ENCODE data around the gene ACR. TPM values are rescaled to one million over a fixed set of nuclear protein-coding genes. Genes with fewer than 3 reads are reported as not detected.

Gene ACR
- total and polyA plus RNA-seq, 2 experiments from 2014 or later, result not detected

DNA sequence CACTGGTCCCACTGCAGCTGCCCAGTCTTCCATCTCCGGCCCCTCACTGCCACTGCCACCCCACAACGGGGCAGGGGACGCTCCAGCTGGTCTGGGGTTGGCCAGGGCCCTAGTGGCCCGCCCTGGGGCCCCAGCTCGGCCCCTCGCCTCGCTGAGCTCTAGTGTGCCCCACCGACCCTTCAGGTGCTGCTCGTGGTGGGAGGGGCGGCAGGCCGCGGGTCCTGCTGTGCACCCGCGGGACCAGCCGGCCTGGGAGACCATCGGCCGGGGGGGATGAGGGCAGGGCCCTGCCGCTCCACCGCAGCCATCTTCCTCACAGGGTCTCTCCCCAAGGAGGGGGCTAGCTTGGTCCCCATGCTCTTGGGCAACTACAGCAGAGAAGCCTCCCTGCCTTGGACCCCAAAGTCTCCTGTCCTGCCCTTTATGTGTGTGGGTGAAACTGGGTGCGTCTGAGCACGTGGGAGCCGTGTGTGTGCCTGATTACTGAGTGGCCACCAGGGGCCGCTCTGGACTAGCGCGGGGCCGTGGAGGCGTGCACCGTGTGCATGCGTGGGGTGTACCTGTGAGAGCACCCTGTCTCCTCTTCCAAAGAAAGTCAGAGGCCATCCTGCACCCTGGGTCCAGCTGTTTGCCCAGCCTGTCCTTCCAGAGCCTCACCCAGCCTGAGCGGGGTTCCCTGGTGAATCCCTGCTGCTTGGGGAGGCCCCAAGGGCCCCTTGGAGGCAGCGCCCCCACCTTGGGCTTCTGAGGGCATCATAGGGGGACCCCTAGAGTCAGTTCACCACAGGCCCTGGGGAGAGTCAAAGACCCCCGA lies 6.0 kb upstream of the ACR start:
- Mint-ChIP-seq H3K36me3 (ENCODE audit: low read depth) (no peaks in the 10 kb centered on the region; the same call in 2 of the 3 replicates), H3K27ac (no peak overlapping the region), H3K27me3 (ENCODE audit: insufficient read depth, low read depth, poor library complexity) (peaks cover 67% of the 10 kb centered on the region), H3K4me1 (peaks cover 6% of the 10 kb centered on the region), H3K4me3 (peak overlapping the region; percentile 54), H3K9me3 (no peaks in the 10 kb centered on the region; the same call in 2 of the 3 replicates)
- Histone ChIP-seq H3K4me3 (peak overlapping the region; percentile 40), H3F3A (replicated peaks; ENCODE audit: low read depth) (no peaks in the 10 kb centered on the region), H3K27me3 (ENCODE audit: insufficient read depth) (peaks cover 70% of the 10 kb centered on the region), H3K79me2 (replicated peaks; ENCODE audit: insufficient read depth) (no peaks in the 10 kb centered on the region), H3K36me3 (ENCODE audit: insufficient read depth) (no peaks in the 10 kb centered on the region), H4K20me1 (replicated peaks; ENCODE audit: insufficient read depth) (no peaks in the 10 kb centered on the region), H3K9me2 (ENCODE audit: insufficient read depth) (no peaks in the 10 kb centered on the region), H3K4me1 (ENCODE audit: insufficient read depth) (peaks cover 5% of the 10 kb centered on the region; the same call in 1 of the 2 replicates), H2AFZ (no peak overlapping the region), H3K27ac (ENCODE audit: low read depth) (no peak overlapping the region), H3K4me2 (peak overlapping the region; percentile 67)
- TF ChIP-seq, protein P1, sequence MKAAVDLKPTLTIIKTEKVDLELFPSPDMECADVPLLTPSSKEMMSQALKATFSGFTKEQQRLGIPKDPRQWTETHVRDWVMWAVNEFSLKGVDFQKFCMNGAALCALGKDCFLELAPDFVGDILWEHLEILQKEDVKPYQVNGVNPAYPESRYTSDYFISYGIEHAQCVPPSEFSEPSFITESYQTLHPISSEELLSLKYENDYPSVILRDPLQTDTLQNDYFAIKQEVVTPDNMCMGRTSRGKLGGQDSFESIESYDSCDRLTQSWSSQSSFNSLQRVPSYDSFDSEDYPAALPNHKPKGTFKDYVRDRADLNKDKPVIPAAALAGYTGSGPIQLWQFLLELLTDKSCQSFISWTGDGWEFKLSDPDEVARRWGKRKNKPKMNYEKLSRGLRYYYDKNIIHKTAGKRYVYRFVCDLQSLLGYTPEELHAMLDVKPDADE (IDR thresholded peaks at IDR 0.05), result no peak
- TF ChIP-seq, protein P2, sequence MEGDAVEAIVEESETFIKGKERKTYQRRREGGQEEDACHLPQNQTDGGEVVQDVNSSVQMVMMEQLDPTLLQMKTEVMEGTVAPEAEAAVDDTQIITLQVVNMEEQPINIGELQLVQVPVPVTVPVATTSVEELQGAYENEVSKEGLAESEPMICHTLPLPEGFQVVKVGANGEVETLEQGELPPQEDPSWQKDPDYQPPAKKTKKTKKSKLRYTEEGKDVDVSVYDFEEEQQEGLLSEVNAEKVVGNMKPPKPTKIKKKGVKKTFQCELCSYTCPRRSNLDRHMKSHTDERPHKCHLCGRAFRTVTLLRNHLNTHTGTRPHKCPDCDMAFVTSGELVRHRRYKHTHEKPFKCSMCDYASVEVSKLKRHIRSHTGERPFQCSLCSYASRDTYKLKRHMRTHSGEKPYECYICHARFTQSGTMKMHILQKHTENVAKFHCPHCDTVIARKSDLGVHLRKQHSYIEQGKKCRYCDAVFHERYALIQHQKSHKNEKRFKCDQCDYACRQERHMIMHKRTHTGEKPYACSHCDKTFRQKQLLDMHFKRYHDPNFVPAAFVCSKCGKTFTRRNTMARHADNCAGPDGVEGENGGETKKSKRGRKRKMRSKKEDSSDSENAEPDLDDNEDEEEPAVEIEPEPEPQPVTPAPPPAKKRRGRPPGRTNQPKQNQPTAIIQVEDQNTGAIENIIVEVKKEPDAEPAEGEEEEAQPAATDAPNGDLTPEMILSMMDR (conservative IDR thresholded peaks at IDR 0.05; ENCODE audit: low read depth in 2 of 2), result peak; percentile 71 to 78
- DNase-seq (ENCODE audit: low spot score) (peak; percentile 42), ATAC-seq (peak; percentile 59)

DNA sequence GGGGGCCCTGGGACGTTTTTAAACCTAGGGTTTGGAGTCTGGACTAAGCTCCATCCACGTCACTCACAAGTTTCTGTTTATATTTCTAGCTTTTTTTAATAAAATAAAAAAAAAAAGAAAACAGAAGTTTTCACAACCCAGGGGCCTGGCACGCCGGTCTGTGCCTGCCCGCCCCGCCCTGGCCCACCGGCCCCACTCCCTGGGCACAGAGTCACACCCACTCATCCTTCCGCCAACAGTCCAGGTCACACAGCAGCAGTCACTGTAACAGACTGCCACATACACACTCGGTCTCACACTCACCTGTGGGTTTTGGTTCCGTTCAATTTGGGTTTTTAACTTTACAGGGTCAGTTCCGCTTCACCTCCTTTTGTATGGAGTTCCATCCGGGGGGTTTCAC lies 5.3 kb upstream of the ACR start:
- Mint-ChIP-seq H3K4me1 (peaks cover 6% of the 10 kb centered on the region), H3K27ac (no peak overlapping the region), H3K4me3 (no peak overlapping the region; the same call in 2 of the 3 replicates), H3K36me3 (ENCODE audit: low read depth) (no peaks in the 10 kb centered on the region), H3K9me3 (no peaks in the 10 kb centered on the region; the same call in 2 of the 3 replicates), H3K27me3 (ENCODE audit: insufficient read depth, low read depth, poor library complexity) (peaks cover 69% of the 10 kb centered on the region)
- H3K4me1 ChIP-seq (ENCODE audit: insufficient read depth), result peaks cover 5% of the 10 kb centered on the region; the same call in 1 of the 2 replicates
- H2AFZ ChIP-seq, result no peak overlapping the region
- no peaks in the 10 kb centered on the region for H4K20me1 ChIP-seq (replicated peaks; ENCODE audit: insufficient read depth)
- TF ChIP-seq POLR2AphosphoS5 (IDR thresholded peaks at IDR 0.05; ENCODE audit: low read depth), result no peak
- no peak for TF ChIP-seq CREB1 (CRISPR knock-in tag; IDR thresholded peaks at IDR 0.05; ENCODE audit: low read depth)
- TF ChIP-seq NANOG (IDR thresholded peaks at IDR 0.05; ENCODE audit: borderline replicate concordance), result no peak
- TF ChIP-seq ZNF114 (CRISPR knock-in tag; IDR thresholded peaks at IDR 0.05), result no peak
- TF ChIP-seq, protein P1 (IDR thresholded peaks at IDR 0.05), result no peak
- TF ChIP-seq ZNF331 (CRISPR knock-in tag; IDR thresholded peaks at IDR 0.05; ENCODE audit: low read depth), result no peak
- no peak for TF ChIP-seq EZH2 (IDR thresholded peaks at IDR 0.05; ENCODE audit: low read depth, unreplicated experiment)
- TF ChIP-seq, protein P3, sequence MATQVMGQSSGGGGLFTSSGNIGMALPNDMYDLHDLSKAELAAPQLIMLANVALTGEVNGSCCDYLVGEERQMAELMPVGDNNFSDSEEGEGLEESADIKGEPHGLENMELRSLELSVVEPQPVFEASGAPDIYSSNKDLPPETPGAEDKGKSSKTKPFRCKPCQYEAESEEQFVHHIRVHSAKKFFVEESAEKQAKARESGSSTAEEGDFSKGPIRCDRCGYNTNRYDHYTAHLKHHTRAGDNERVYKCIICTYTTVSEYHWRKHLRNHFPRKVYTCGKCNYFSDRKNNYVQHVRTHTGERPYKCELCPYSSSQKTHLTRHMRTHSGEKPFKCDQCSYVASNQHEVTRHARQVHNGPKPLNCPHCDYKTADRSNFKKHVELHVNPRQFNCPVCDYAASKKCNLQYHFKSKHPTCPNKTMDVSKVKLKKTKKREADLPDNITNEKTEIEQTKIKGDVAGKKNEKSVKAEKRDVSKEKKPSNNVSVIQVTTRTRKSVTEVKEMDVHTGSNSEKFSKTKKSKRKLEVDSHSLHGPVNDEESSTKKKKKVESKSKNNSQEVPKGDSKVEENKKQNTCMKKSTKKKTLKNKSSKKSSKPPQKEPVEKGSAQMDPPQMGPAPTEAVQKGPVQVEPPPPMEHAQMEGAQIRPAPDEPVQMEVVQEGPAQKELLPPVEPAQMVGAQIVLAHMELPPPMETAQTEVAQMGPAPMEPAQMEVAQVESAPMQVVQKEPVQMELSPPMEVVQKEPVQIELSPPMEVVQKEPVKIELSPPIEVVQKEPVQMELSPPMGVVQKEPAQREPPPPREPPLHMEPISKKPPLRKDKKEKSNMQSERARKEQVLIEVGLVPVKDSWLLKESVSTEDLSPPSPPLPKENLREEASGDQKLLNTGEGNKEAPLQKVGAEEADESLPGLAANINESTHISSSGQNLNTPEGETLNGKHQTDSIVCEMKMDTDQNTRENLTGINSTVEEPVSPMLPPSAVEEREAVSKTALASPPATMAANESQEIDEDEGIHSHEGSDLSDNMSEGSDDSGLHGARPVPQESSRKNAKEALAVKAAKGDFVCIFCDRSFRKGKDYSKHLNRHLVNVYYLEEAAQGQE (IDR thresholded peaks at IDR 0.05; ENCODE audit: unreplicated experiment), result no peak
- no peak for TF ChIP-seq EZH2phosphoT487 (IDR thresholded peaks at IDR 0.05; ENCODE audit: unreplicated experiment)
- TF ChIP-seq, protein P2 (conservative IDR thresholded peaks at IDR 0.05; ENCODE audit: low read depth in 2 of 2), result no peak
- no peak for TF ChIP-seq JUNB (IDR thresholded peaks at IDR 0.05; ENCODE audit: unreplicated experiment)
- no peak overlapping the region for H3K4me3 ChIP-seq
- DNase-seq (ENCODE audit: low spot score) (no peak), ATAC-seq (no peak)
- H3K79me2 ChIP-seq (replicated peaks; ENCODE audit: insufficient read depth), result no peaks in the 10 kb centered on the region
- peaks cover 77% of the 10 kb centered on the region for H3K27me3 ChIP-seq (ENCODE audit: insufficient read depth)
- no peak overlapping the region for H3K4me2 ChIP-seq
- no peaks in the 10 kb centered on the region for H3K36me3 ChIP-seq (ENCODE audit: insufficient read depth)
- no peak overlapping the region for H3K27ac ChIP-seq (ENCODE audit: low read depth)
- no peaks in the 10 kb centered on the region for H3K9me2 ChIP-seq (ENCODE audit: insufficient read depth)
- H3F3A ChIP-seq (replicated peaks; ENCODE audit: low read depth), result no peaks in the 10 kb centered on the region
